ENCODE results near the gene PDIA4. TPM values are rescaled to one million over a fixed set of nuclear protein-coding genes. Genes with fewer than 3 reads are reported as not detected.
A peak's percentile ranks its signal among the peaks of the same experiment; 100 is the strongest.

Gene PDIA4
- total RNA-seq, result 152 and 162 TPM in 2 replicates
- long read RNA-seq, transcript PDIA4-201 (10 exons, 2,903 nt), result major isoform, 885 of 1,030 reads
- long read RNA-seq, partial matches to known transcripts, result 60 of 1,030 reads
- long read RNA-seq, other reads (novel, unspliced or antisense), result 84 of 1,030 reads

GRCh38 chr7:149028346-149029109 is at the start of gene PDIA4:
PDIA4 (minus strand) TSS chr7:149028505; CDS start chr7:149028408, 97 bp downstream.
- H3K27me3 Mint-ChIP-seq (ENCODE audit: unreplicated experiment), result peaks cover 4% of the 10 kb centered on the region
- H3K27ac Mint-ChIP-seq (ENCODE audit: unreplicated experiment), result peak within 1 kb of the TSS; percentile 92
- H3K4me3 Mint-ChIP-seq (ENCODE audit: unreplicated experiment), result peak within 1 kb of the TSS; percentile 94
- DNase-seq (ENCODE audit: extremely low spot score, unreplicated experiment), result peak; percentile 100
- TF ChIP-seq CTCF (IDR thresholded peaks at IDR 0.05), result peak; percentile 33
- H3K36me3 Mint-ChIP-seq (ENCODE audit: unreplicated experiment), result no peaks in the 10 kb centered on the region
- H3K4me1 Mint-ChIP-seq (ENCODE audit: unreplicated experiment), result peaks cover 34% of the 10 kb centered on the region
- no peaks in the 10 kb centered on the region for H3K9me3 Mint-ChIP-seq (ENCODE audit: unreplicated experiment)

GRCh38 chr7:149077594-149077993 is 49.3 kb upstream of the PDIA4 start:
- no peaks in the 10 kb centered on the region for H3K27me3 Mint-ChIP-seq (ENCODE audit: unreplicated experiment)
- no peak for DNase-seq (ENCODE audit: extremely low spot score, unreplicated experiment)
- TF ChIP-seq CTCF (IDR thresholded peaks at IDR 0.05), result no peak
- H3K4me1 Mint-ChIP-seq (ENCODE audit: unreplicated experiment), result no peaks in the 10 kb centered on the region
- no peaks in the 10 kb centered on the region for H3K9me3 Mint-ChIP-seq (ENCODE audit: unreplicated experiment)
- H3K36me3 Mint-ChIP-seq (ENCODE audit: unreplicated experiment), result peaks cover 32% of the 10 kb centered on the region
- H3K27ac Mint-ChIP-seq (ENCODE audit: unreplicated experiment), result no peak overlapping the region
- no peak overlapping the region for H3K4me3 Mint-ChIP-seq (ENCODE audit: unreplicated experiment)

GRCh38 chr7:149075286-149075685 is 47.0 kb upstream of the PDIA4 start:
- no peaks in the 10 kb centered on the region for H3K4me1 Mint-ChIP-seq (ENCODE audit: unreplicated experiment)
- DNase-seq (ENCODE audit: extremely low spot score, unreplicated experiment), result no peak
- H3K9me3 Mint-ChIP-seq (ENCODE audit: unreplicated experiment), result no peaks in the 10 kb centered on the region
- no peaks in the 10 kb centered on the region for H3K27me3 Mint-ChIP-seq (ENCODE audit: unreplicated experiment)
- peaks cover 28% of the 10 kb centered on the region for H3K36me3 Mint-ChIP-seq (ENCODE audit: unreplicated experiment)
- no peak for TF ChIP-seq CTCF (IDR thresholded peaks at IDR 0.05)
- no peak overlapping the region for H3K27ac Mint-ChIP-seq (ENCODE audit: unreplicated experiment)
- H3K4me3 Mint-ChIP-seq (ENCODE audit: unreplicated experiment), result no peak overlapping the region

- TF ChIP-seq CTCF (IDR thresholded peaks at IDR 0.05), result no peak
- H3K4me3 Mint-ChIP-seq (ENCODE audit: unreplicated experiment), result no peak overlapping the region
- peaks cover 29% of the 10 kb centered on the region for H3K36me3 Mint-ChIP-seq (ENCODE audit: unreplicated experiment)
- H3K27me3 Mint-ChIP-seq (ENCODE audit: unreplicated experiment), result no peaks in the 10 kb centered on the region
- no peak overlapping the region for H3K27ac Mint-ChIP-seq (ENCODE audit: unreplicated experiment)
- H3K4me1 Mint-ChIP-seq (ENCODE audit: unreplicated experiment), result no peaks in the 10 kb centered on the region
- DNase-seq (ENCODE audit: extremely low spot score, unreplicated experiment), result no peak
- no peaks in the 10 kb centered on the region for H3K9me3 Mint-ChIP-seq (ENCODE audit: unreplicated experiment)
Observed at GRCh38 chr7:149074116-149074885, 46.0 kb upstream of the PDIA4 start.

- Mint-ChIP-seq H3K4me3 (ENCODE audit: unreplicated experiment) (no peak overlapping the region), H3K27ac (ENCODE audit: unreplicated experiment) (no peak overlapping the region), H3K4me1 (ENCODE audit: unreplicated experiment) (no peaks in the 10 kb centered on the region), H3K36me3 (ENCODE audit: unreplicated experiment) (peaks cover 30% of the 10 kb centered on the region), H3K27me3 (ENCODE audit: unreplicated experiment) (no peaks in the 10 kb centered on the region), H3K9me3 (ENCODE audit: unreplicated experiment) (no peaks in the 10 kb centered on the region)
- no peak for TF ChIP-seq CTCF (IDR thresholded peaks at IDR 0.05)
- DNase-seq (ENCODE audit: extremely low spot score, unreplicated experiment), result no peak
Observed at GRCh38 chr7:149072438-149072775, 44.1 kb upstream of the PDIA4 start.

Measured in osteocyte (in vitro differentiated cells).